H9 (cell line): ENCODE measurements around the gene ABHD16A. TPM values are rescaled to one million over a fixed set of nuclear protein-coding genes. Genes with fewer than 3 reads are reported as not detected.

Experiments used
- DNase-seq: peaks from one replicate; pipeline ENCODE4 v3.0.0-alpha.2; 2017
- H2AFZ ChIP-seq: one replicate; pipeline ENCODE4 v1.6.1; 2013; ENCODE audit warnings: mild to moderate bottlenecking, low read length, control low read depth, moderate library complexity
- H2AK5ac ChIP-seq: 2 replicates; pipeline ENCODE4 v1.6.1; 2013; ENCODE audit warnings: low read length, control low read depth, mixed read lengths; ENCODE audit not compliant: insufficient read length
- H2BK120ac ChIP-seq: one replicate; pipeline ENCODE4 v1.6.1; 2013; ENCODE audit warnings: low read depth, mild to moderate bottlenecking, low read length, control low read depth, inconsistent platforms; ENCODE audit not compliant: poor library complexity, severe bottlenecking
- H2BK12ac ChIP-seq: 2 replicates; pipeline ENCODE4 v1.6.1; 2013; ENCODE audit warnings: low read length, control low read depth, mixed read lengths, low read depth; ENCODE audit not compliant: insufficient read length
- H2BK15ac ChIP-seq: 2 replicates; pipeline ENCODE4 v1.6.1; 2013; ENCODE audit warnings: low read depth, low read length, control low read depth
- H2BK20ac ChIP-seq: one replicate; pipeline ENCODE4 v1.6.1; 2013; ENCODE audit warnings: low read depth, mild to moderate bottlenecking, low read length, control low read depth, inconsistent platforms; ENCODE audit not compliant: poor library complexity, severe bottlenecking
- H2BK5ac ChIP-seq: 2 replicates; pipeline ENCODE4 v1.6.1; 2013; ENCODE audit warnings: low read length, control low read depth, mixed read lengths; ENCODE audit not compliant: insufficient read length
- H3K14ac ChIP-seq: 2 replicates; pipeline ENCODE4 v1.6.1; 2013; ENCODE audit warnings: low read length, control low read depth; ENCODE audit not compliant: insufficient read depth
- H3K18ac ChIP-seq: 2 replicates; pipeline ENCODE4 v1.6.1; 2013; ENCODE audit warnings: low read depth, mild to moderate bottlenecking, mixed read lengths, low read length, control low read depth; ENCODE audit not compliant: insufficient read length
- H3K23ac ChIP-seq: 2 replicates; pipeline ENCODE4 v1.6.1; 2013; ENCODE audit warnings: low read length, control low read depth, mixed read lengths, low read depth; ENCODE audit not compliant: insufficient read length
- H3K23me2 ChIP-seq: 2 replicates; pipeline ENCODE4 v1.6.1; 2013; ENCODE audit warnings: low read depth, mild to moderate bottlenecking, mixed read lengths, low read length, control low read depth; ENCODE audit not compliant: insufficient read length, poor library complexity, severe bottlenecking
- H3K27ac ChIP-seq: 2 replicates; pipeline ENCODE4 v1.5.1; 2013; ENCODE audit warnings: low read length, control low read depth, mixed read lengths, low read depth; ENCODE audit not compliant: insufficient read length
- H3K27me3 ChIP-seq: 2 replicates; pipeline ENCODE4 v1.6.1; 2013; ENCODE audit warnings: low read length, control low read depth, inconsistent platforms; ENCODE audit not compliant: insufficient read depth
- H3K4ac ChIP-seq: 2 replicates; pipeline ENCODE4 v1.6.1; 2013; ENCODE audit warnings: low read depth, mild to moderate bottlenecking, control low read depth, inconsistent platforms, low read length, moderate library complexity
- H3K4me1 ChIP-seq: 2 replicates; pipeline ENCODE4 v1.6.1; 2013; ENCODE audit warnings: low read length, control low read depth, inconsistent platforms; ENCODE audit not compliant: insufficient read depth
- H3K4me2 ChIP-seq: 2 replicates; pipeline ENCODE4 v1.6.1; 2013; ENCODE audit warnings: low read length, control low read depth, mixed read lengths; ENCODE audit not compliant: insufficient read length, insufficient read depth
- H3K56ac ChIP-seq: 2 replicates; pipeline ENCODE4 v1.6.1; 2013; ENCODE audit warnings: low read depth, mild to moderate bottlenecking, mixed read lengths, low read length, control low read depth; ENCODE audit not compliant: insufficient read length
- H3K79me1 ChIP-seq: 2 replicates; pipeline ENCODE4 v1.6.1; 2013; ENCODE audit warnings: low read depth, mild to moderate bottlenecking, moderate library complexity, low read length, control low read depth, inconsistent platforms; ENCODE audit not compliant: insufficient read depth, poor library complexity, severe bottlenecking
- H3K79me2 ChIP-seq: 2 replicates; pipeline ENCODE4 v1.6.1; 2013; ENCODE audit warnings: low read length, control low read depth, inconsistent platforms; ENCODE audit not compliant: insufficient read depth
- H3K9ac ChIP-seq: 2 replicates; pipeline ENCODE4 v1.6.1; 2013; ENCODE audit warnings: low read length, control low read depth, mixed read lengths; ENCODE audit not compliant: insufficient read length; ENCODE audit errors: extremely low read depth
- H3K9me3 ChIP-seq: one replicate; pipeline ENCODE4 v1.6.1; 2013; ENCODE audit warnings: low read depth, low read length, inconsistent platforms; ENCODE audit not compliant: control insufficient read depth
- H3T11ph ChIP-seq: one replicate; pipeline ENCODE4 v1.6.1; 2013; ENCODE audit warnings: mild to moderate bottlenecking, low read length, control low read depth, inconsistent platforms
- H4K20me1 ChIP-seq: one replicate; pipeline ENCODE4 v1.6.1; 2013; ENCODE audit not compliant: control insufficient read depth, insufficient read length, insufficient read depth
- H4K5ac ChIP-seq: 2 replicates; pipeline ENCODE4 v1.6.1; 2013; ENCODE audit warnings: low read depth, mild to moderate bottlenecking, mixed read lengths, low read length, control low read depth; ENCODE audit not compliant: insufficient read length
- H4K8ac ChIP-seq: replicated peaks from 2 replicates; pipeline ENCODE4 v1.6.1; 2013; ENCODE audit warnings: low read length, control low read depth, mixed read lengths, low read depth; ENCODE audit not compliant: insufficient read length
- H4K91ac ChIP-seq: 2 replicates; pipeline ENCODE4 v1.6.1; 2013; ENCODE audit warnings: low read depth, mild to moderate bottlenecking, moderate library complexity, mixed read lengths, low read length, control low read depth; ENCODE audit not compliant: insufficient read length
- H3K27ac Mint-ChIP-seq, 3 experiments: 2 replicates in 2 of 3; 3 replicates in 1 of 3; pipeline ENCODE4 v1.8.0; 2020 to 2021; ENCODE audit warnings: mixed read lengths in 3 of 3, mild to moderate bottlenecking in 1 of 3, moderate library complexity in 1 of 3
- H3K27me3 Mint-ChIP-seq: 2 replicates; pipeline ENCODE4 v1.8.0; 2021; ENCODE audit warnings: low read depth, mild to moderate bottlenecking, moderate library complexity, mixed read lengths
- H3K36me3 Mint-ChIP-seq, 3 experiments: 2 replicates in 2 of 3; 3 replicates in 1 of 3; pipeline ENCODE4 v1.8.0; 2020 to 2021; ENCODE audit warnings: low read depth in 3 of 3, mixed read lengths in 3 of 3; ENCODE audit not compliant: insufficient read depth in 1 of 3
- H3K4me1 Mint-ChIP-seq, 2 experiments: 2 replicates each; pipeline ENCODE4 v1.8.0; 2020; ENCODE audit warnings: mixed read lengths in 2 of 2
- H3K4me3 Mint-ChIP-seq, 2 experiments: 2 replicates in 1 of 2; 3 replicates in 1 of 2; pipeline ENCODE4 v1.8.0; 2020 to 2021; ENCODE audit warnings: mild to moderate bottlenecking in 2 of 2, mixed read lengths in 2 of 2, moderate library complexity in 1 of 2
- H3K9me3 Mint-ChIP-seq, 2 experiments: 2 replicates in 1 of 2; 3 replicates in 1 of 2; pipeline ENCODE4 v1.8.0; 2020; ENCODE audit warnings: mild to moderate bottlenecking in 2 of 2, mixed read lengths in 2 of 2, moderate library complexity in 1 of 2
- CTCF ChIP-seq: fragments of 200-600 bp; sonication (generic); conservative IDR thresholded peaks from 3 replicates; pipeline ENCODE4 v1.8.0; 2021; ENCODE audit warnings: antibody characterized with exemption, mild to moderate bottlenecking
- WGBS: extraction: QIAGEN DNeasy Blood & Tissue Kit; methylation state at CpG from one replicate; pipeline ENCODE4 v1.1.7; 2013; ENCODE audit warnings: missing lambda C conversion rate, low lambda C conversion rate, mixed read lengths; ENCODE audit not compliant: insufficient read length; ENCODE audit errors: extremely low coverage; 5-methylcytosine and 5-hydroxymethylcytosine counted together
- total RNA-seq: library from RNA; stranded (reverse); gene quantifications from 2 replicates; pipeline ENCODE4 v1.2.1, GENCODE V29; 2021

ABHD16A gene
- total RNA-seq, 1 experiment from 2014 or later = 34.4 TPM

GRCh38 chr6:31728767-31729514, 25.8 kb upstream of the ABHD16A start, which contains the start of gene DDAH2:
DDAH2 (minus strand) TSS chr6:31729299; CDS start chr6:31729161, 138 bp downstream.
- H2BK15ac ChIP-seq = no peak within 1 kb of the TSS
- TF ChIP-seq CTCF = no peak
- no peak within 1 kb of the TSS for H4K8ac ChIP-seq
- no peaks in the 10 kb centered on the region for H3K27me3 ChIP-seq
- peak within 1 kb of the TSS; percentile 52 for H3K18ac ChIP-seq
- no peak within 1 kb of the TSS for H2AK5ac ChIP-seq
- no peaks in the 10 kb centered on the region for H3K9me3 ChIP-seq
- no peak within 1 kb of the TSS for H2BK120ac ChIP-seq
- H2AFZ ChIP-seq = no peak within 1 kb of the TSS
- peaks cover 9% of the 10 kb centered on the region for H3K23me2 ChIP-seq
- H3K14ac ChIP-seq = peak within 1 kb of the TSS; percentile 80; the same call in 1 of the 2 replicates
- no peaks in the 10 kb centered on the region; a peak in 2 of 5 replicates for H3K9me3 Mint-ChIP-seq
- peak within 1 kb of the TSS; percentile 74 for H3K9ac ChIP-seq
- 0 out of 2 replicates have a peak, but pooled peaks cover under 1% of the 10 kb centered on the region for H3K4me1 ChIP-seq
- WGBS = no CpG with 5 or more reads among the region's 36 CpGs
- H4K5ac ChIP-seq = no peak within 1 kb of the TSS
- peak within 1 kb of the TSS; percentile 60 for H3K4me2 ChIP-seq
- no peak within 1 kb of the TSS for H3K23ac ChIP-seq
- H4K91ac ChIP-seq = no peak within 1 kb of the TSS
- no peaks in the 10 kb centered on the region for H3K79me1 ChIP-seq
- H3K4me3 Mint-ChIP-seq = peak within 1 kb of the TSS; percentile 83 to 98
- no peaks in the 10 kb centered on the region for H3K79me2 ChIP-seq
- H3K4me1 Mint-ChIP-seq = peaks cover 17 to 23% of the 10 kb centered on the region in 2 experiments
- no peak for DNase-seq
- peaks cover 37 to 70% (median 64%) of the 10 kb centered on the region in 3 experiments for H3K36me3 Mint-ChIP-seq
- no peak within 1 kb of the TSS for H3T11ph ChIP-seq
- no peak within 1 kb of the TSS for H2BK12ac ChIP-seq
- H3K56ac ChIP-seq = no peak within 1 kb of the TSS
- no peak within 1 kb of the TSS for H3K27ac ChIP-seq
- H4K20me1 ChIP-seq = no peaks in the 10 kb centered on the region
- H2BK20ac ChIP-seq = no peak within 1 kb of the TSS
- H3K27me3 Mint-ChIP-seq = no peaks in the 10 kb centered on the region
- H3K27ac Mint-ChIP-seq = peak within 1 kb of the TSS; percentile 93 to 98 (median 93)
- no peak within 1 kb of the TSS for H3K4ac ChIP-seq
- H2BK5ac ChIP-seq = no peak within 1 kb of the TSS
